ENCODE results near the gene SLC40A1. TPM values are rescaled to one million over a fixed set of nuclear protein-coding genes. Genes with fewer than 3 reads are reported as not detected.

Gene SLC40A1
- total and polyA plus RNA-seq, 10 of the 15 experiments (the other 5 are each of a cell fraction or from before 2014, with no cell fraction given) = 0.01 to 0.38 (median 0.08) TPM; not detected in 7

- H3K4me2 ChIP-seq (ENCODE audit: control insufficient read depth, insufficient read depth) = no peak overlapping the region
- no peaks in the 10 kb centered on the region for H3K36me3 ChIP-seq (ENCODE audit: control insufficient read depth in 2 of 2, insufficient read depth in 2 of 2, low read length in 1 of 2)
- ChIA-PET RAD21 (ENCODE audit: unreplicated experiment) (no interaction called here), SMC1A (ENCODE audit: uncharacterized antibody, unreplicated experiment) (no interaction called here), POLR2A (no interaction called here), CTCF (no interaction called here)
- no TSS peak for BruUV-seq (replicated peaks)
- no peak overlapping the region for H3K27ac ChIP-seq (ENCODE audit: control insufficient read depth, insufficient read depth)
- FAIRE-seq (no peak), DNase-seq (ENCODE audit: low read depth, low spot score) (no peak), ATAC-seq (no peak)
- no peaks in the 10 kb centered on the region for H3K4me1 ChIP-seq (ENCODE audit: control insufficient read depth, insufficient read depth, low read length)
- intact Hi-C loops (cut with micrococcal nuclease; ENCODE audit: unreplicated experiment) (no loop called here), in situ Hi-C loops (cut with MboI) (no loop called here)
- TF ChIP-seq SPI1 (IDR thresholded peaks at IDR 0.05; ENCODE audit: borderline replicate concordance, insufficient read depth, low read depth, low read length) (no peak), ZNF622 (IDR thresholded peaks at IDR 0.05) (no peak)
- TF ChIP-seq, protein P1, sequence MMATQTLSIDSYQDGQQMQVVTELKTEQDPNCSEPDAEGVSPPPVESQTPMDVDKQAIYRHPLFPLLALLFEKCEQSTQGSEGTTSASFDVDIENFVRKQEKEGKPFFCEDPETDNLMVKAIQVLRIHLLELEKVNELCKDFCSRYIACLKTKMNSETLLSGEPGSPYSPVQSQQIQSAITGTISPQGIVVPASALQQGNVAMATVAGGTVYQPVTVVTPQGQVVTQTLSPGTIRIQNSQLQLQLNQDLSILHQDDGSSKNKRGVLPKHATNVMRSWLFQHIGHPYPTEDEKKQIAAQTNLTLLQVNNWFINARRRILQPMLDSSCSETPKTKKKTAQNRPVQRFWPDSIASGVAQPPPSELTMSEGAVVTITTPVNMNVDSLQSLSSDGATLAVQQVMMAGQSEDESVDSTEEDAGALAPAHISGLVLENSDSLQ (IDR thresholded peaks at IDR 0.05) = no peak
- no peaks in the 10 kb centered on the region for H3K79me2 ChIP-seq (ENCODE audit: control insufficient read depth, insufficient read depth, low read length)
- no peak overlapping the region for H3K9ac ChIP-seq (ENCODE audit: control insufficient read depth, insufficient read depth, low read length)
- no peak overlapping the region for H3K4me3 ChIP-seq
- H4K20me1 ChIP-seq (ENCODE audit: control insufficient read depth, insufficient read depth) = no peaks in the 10 kb centered on the region
- no peak overlapping the region for H2AFZ ChIP-seq (ENCODE audit: control insufficient read depth, low read depth, low read length)
- no peaks in the 10 kb centered on the region for H3K27me3 ChIP-seq (replicated peaks in 1 of 2; ENCODE audit: control insufficient read depth in 2 of 2, insufficient read depth in 2 of 2, low read length in 1 of 2)
- H3K9me3 ChIP-seq (replicated peaks; ENCODE audit: control insufficient read depth, insufficient read depth, low read length) = no peaks in the 10 kb centered on the region
Observed at GRCh38 chr2:189551808-189552207, 28.8 kb downstream of the SLC40A1 start.

- ChIA-PET POLR2A (no interaction called here), RAD21 (ENCODE audit: unreplicated experiment) (no interaction called here), SMC1A (ENCODE audit: uncharacterized antibody, unreplicated experiment) (interaction anchor here (0.9 to 2.3 kb wide), 3 partner anchors 12 to 17 kb away, joined by 3 to 5 read pairs (median 4); no protein-coding TSS in a partner anchor), CTCF (no interaction called here)
- no peaks in the 10 kb centered on the region for H3K4me1 ChIP-seq (ENCODE audit: control insufficient read depth, insufficient read depth, low read length)
- no peak for DNase-seq (ENCODE audit: low read depth, low spot score)
- no peak for ATAC-seq
- H4K20me1 ChIP-seq (ENCODE audit: control insufficient read depth, insufficient read depth) = no peaks in the 10 kb centered on the region
- no peaks in the 10 kb centered on the region for H3K79me2 ChIP-seq (ENCODE audit: control insufficient read depth, insufficient read depth, low read length)
- WGBS (ENCODE audit: insufficient coverage, insufficient replicate concordance, low lambda C conversion rate, missing lambda C conversion rate) = 0% methylated on average over 2 of the region's 2 CpGs
- H2AFZ ChIP-seq (ENCODE audit: control insufficient read depth, low read depth, low read length) = no peak overlapping the region
- H3K9me3 ChIP-seq (replicated peaks; ENCODE audit: control insufficient read depth, insufficient read depth, low read length) = no peaks in the 10 kb centered on the region
- no peaks in the 10 kb centered on the region for H3K27me3 ChIP-seq (replicated peaks in 1 of 2; ENCODE audit: control insufficient read depth in 2 of 2, insufficient read depth in 2 of 2, low read length in 1 of 2)
- intact Hi-C loops (cut with micrococcal nuclease; ENCODE audit: unreplicated experiment) (no loop called here), in situ Hi-C loops (cut with MboI) (no loop called here)
- H3K9ac ChIP-seq (ENCODE audit: control insufficient read depth, insufficient read depth, low read length) = no peak overlapping the region
- H3K4me2 ChIP-seq (ENCODE audit: control insufficient read depth, insufficient read depth) = no peak overlapping the region
- H3K27ac ChIP-seq (ENCODE audit: control insufficient read depth, insufficient read depth) = no peak overlapping the region
- no TSS peak for BruUV-seq (replicated peaks)
- no peak for FAIRE-seq
- no peaks in the 10 kb centered on the region for H3K36me3 ChIP-seq (ENCODE audit: control insufficient read depth in 2 of 2, insufficient read depth in 2 of 2, low read length in 1 of 2)
- H3K4me3 ChIP-seq = no peak overlapping the region
- TF ChIP-seq STAT1 (conservative IDR thresholded peaks at IDR 0.05) (no peak), ZBED1 (IDR thresholded peaks at IDR 0.05; ENCODE audit: borderline replicate concordance) (no peak), IRF4 (IDR thresholded peaks at IDR 0.05; ENCODE audit: low read depth, low read length) (no peak), BRCA1 (IDR thresholded peaks at IDR 0.05; ENCODE audit: low read depth, low read length) (no peak), PRDM15 (CRISPR knock-in tag; IDR thresholded peaks at IDR 0.05) (no peak), LARP7 (IDR thresholded peaks at IDR 0.05) (no peak), IKZF1 (conservative IDR thresholded peaks at IDR 0.05) (no peak), SMC3 (IDR thresholded peaks at IDR 0.05; ENCODE audit: borderline replicate concordance, low read length) (no peak), TCF12 (IDR thresholded peaks at IDR 0.05; ENCODE audit: low read depth, low read length) (no peak), SIN3A (IDR thresholded peaks at IDR 0.05; ENCODE audit: low read depth, low read length) (no peak)
- TF ChIP-seq, protein P2, sequence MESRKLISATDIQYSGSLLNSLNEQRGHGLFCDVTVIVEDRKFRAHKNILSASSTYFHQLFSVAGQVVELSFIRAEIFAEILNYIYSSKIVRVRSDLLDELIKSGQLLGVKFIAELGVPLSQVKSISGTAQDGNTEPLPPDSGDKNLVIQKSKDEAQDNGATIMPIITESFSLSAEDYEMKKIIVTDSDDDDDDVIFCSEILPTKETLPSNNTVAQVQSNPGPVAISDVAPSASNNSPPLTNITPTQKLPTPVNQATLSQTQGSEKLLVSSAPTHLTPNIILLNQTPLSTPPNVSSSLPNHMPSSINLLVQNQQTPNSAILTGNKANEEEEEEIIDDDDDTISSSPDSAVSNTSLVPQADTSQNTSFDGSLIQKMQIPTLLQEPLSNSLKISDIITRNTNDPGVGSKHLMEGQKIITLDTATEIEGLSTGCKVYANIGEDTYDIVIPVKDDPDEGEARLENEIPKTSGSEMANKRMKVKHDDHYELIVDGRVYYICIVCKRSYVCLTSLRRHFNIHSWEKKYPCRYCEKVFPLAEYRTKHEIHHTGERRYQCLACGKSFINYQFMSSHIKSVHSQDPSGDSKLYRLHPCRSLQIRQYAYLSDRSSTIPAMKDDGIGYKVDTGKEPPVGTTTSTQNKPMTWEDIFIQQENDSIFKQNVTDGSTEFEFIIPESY (IDR thresholded peaks at IDR 0.05) = no peak
Observed at GRCh38 chr2:189549449-189549832, 31.1 kb downstream of the SLC40A1 start.

All from GM12878 (cell line).